Vagina (tissue), 2 donors: ENCODE results near the gene ACTL6B.

Experiments used
- CTCF ChIP-seq, 3 experiments: fragments of 450-650 bp in 2 of 3; fragments of 200-600 bp in 1 of 3; sonication (generic) in 1 of 3; IDR thresholded peaks; one replicate each; pipeline ENCODE4 v1.5.1; 2017 to 2019; ENCODE audit warnings: antibody characterized with exemption in 3 of 3, mild to moderate bottlenecking in 2 of 3, moderate library complexity in 2 of 3
- POLR2AphosphoS5 ChIP-seq, 2 donors: sonication (generic); formaldehyde crosslinking; IDR thresholded peaks; one replicate each; pipeline ENCODE4 v1.9.0; 2017; ENCODE audit warnings: antibody characterized with exemption in 2 of 2, mild to moderate bottlenecking in 2 of 2, low read depth in 1 of 2; ENCODE audit not compliant: insufficient read depth in 1 of 2

GRCh38 chr7:100705320-100705752 lies 49.1 kb upstream of the ACTL6B start:
- peak; percentile 64 to 97 (median 89) for TF ChIP-seq CTCF (IDR thresholded peaks at IDR 0.05)
- TF ChIP-seq POLR2AphosphoS5 (IDR thresholded peaks at IDR 0.05; ENCODE audit: insufficient read depth in 1 of 2, low read depth in 1 of 2): no peak
